ENCODE data around the gene PRDM11. TPM values are rescaled to one million over a fixed set of nuclear protein-coding genes. Genes with fewer than 3 reads are reported as not detected.

The PRDM11 gene
- total RNA-seq: 22.0 and 23.6 TPM in 2 replicates

GRCh38 chr11:45146072-45147016 is at the start of gene PRDM11:
Gene PRDM11 (plus strand): TSS chr11:45146639. CDS start chr11:45181767, 35,128 bp downstream.
- intact Hi-C loops (cut with micrococcal nuclease): loop anchor here (1.0 to 10.0 kb wide), 8 partner anchors 34 to 658 kb away; partner anchors contain the start of genes SLC35C1 and TSPAN18
- no peak for TF ChIP-seq CTCF (IDR thresholded peaks at IDR 0.05)
- Mint-ChIP-seq H3K27ac (peak within 1 kb of the TSS; percentile 87), H3K36me3 (ENCODE audit: low read depth) (no peaks in the 10 kb centered on the region), H3K4me3 (peak within 1 kb of the TSS; percentile 89), H3K9me3 (no peaks in the 10 kb centered on the region), H3K27me3 (peaks cover 9% of the 10 kb centered on the region), H3K4me1 (peaks cover 33% of the 10 kb centered on the region)
- POLR2A ChIA-PET: interaction anchor here (0.6 to 0.9 kb wide), 2 partner anchors 117 to 1081 kb away, joined by 4 read pairs; no protein-coding TSS in a partner anchor
- CTCF ChIA-PET: no interaction called here
- no peak for DNase-seq
- peak; percentile 30 for ATAC-seq (ENCODE audit: low read depth)

GRCh38 chr11:45097721-45098493 is 48.5 kb upstream of the PRDM11 start:
- Mint-ChIP-seq H3K9me3 (no peaks in the 10 kb centered on the region), H3K4me1 (peaks cover 25% of the 10 kb centered on the region), H3K27me3 (peaks cover 19% of the 10 kb centered on the region), H3K4me3 (no peak overlapping the region), H3K27ac (no peak overlapping the region), H3K36me3 (ENCODE audit: low read depth) (no peaks in the 10 kb centered on the region)
- DNase-seq (no peak), ATAC-seq (ENCODE audit: low read depth) (no peak)
- POLR2A ChIA-PET: interaction anchor here (1.0 kb wide), 1 partner anchor 148 kb away, joined by 3 read pairs; no protein-coding TSS in a partner anchor
- no peak for TF ChIP-seq CTCF (IDR thresholded peaks at IDR 0.05)
- intact Hi-C loops (cut with micrococcal nuclease): no loop called here
- CTCF ChIA-PET: interaction anchor here (16.1 kb wide), 1 partner anchor 161 kb away, joined by 1010 read pairs; no protein-coding TSS in a partner anchor

- peaks cover 19% of the 10 kb centered on the region for H3K27me3 Mint-ChIP-seq
- intact Hi-C loops (cut with micrococcal nuclease): no loop called here
Measured at GRCh38 chr11:45098929-45099328, 47.5 kb upstream of the PRDM11 start.

GRCh38 chr11:45100339-45100738 is 46.1 kb upstream of the PRDM11 start:
- Mint-ChIP-seq H3K27ac (no peak overlapping the region), H3K36me3 (ENCODE audit: low read depth) (no peaks in the 10 kb centered on the region), H3K9me3 (no peaks in the 10 kb centered on the region), H3K4me3 (no peak overlapping the region), H3K4me1 (peaks cover 17% of the 10 kb centered on the region), H3K27me3 (peaks cover 19% of the 10 kb centered on the region)
- intact Hi-C loops (cut with micrococcal nuclease): loop anchor here (5.0 to 10.0 kb wide), 3 partner anchors 478 to 1006 kb away; partner anchors contain the start of gene EXT2
- ATAC-seq (ENCODE audit: low read depth): no peak
- no peak for DNase-seq
- TF ChIP-seq CTCF (IDR thresholded peaks at IDR 0.05): no peak
- ChIA-PET POLR2A (interaction anchor here (0.7 to 1.0 kb wide), 3 partner anchors 68 to 164 kb away, joined by 3 to 4 read pairs (median 3); no protein-coding TSS in a partner anchor), CTCF (interaction anchor here (0.9 to 16.1 kb wide), 2 partner anchors 27 to 163 kb away, joined by 3 to 1010 read pairs; no protein-coding TSS in a partner anchor)

More at GRCh38 chr11:45098929-45099328, 47.5 kb upstream of the PRDM11 start:
- no peak for ATAC-seq (ENCODE audit: low read depth)
- DNase-seq: no peak
- H3K36me3 Mint-ChIP-seq (ENCODE audit: low read depth): no peaks in the 10 kb centered on the region
- H3K4me3 Mint-ChIP-seq: no peak overlapping the region
- POLR2A ChIA-PET: interaction anchor here (1.0 kb wide), 1 partner anchor 149 kb away, joined by 3 read pairs; no protein-coding TSS in a partner anchor
- CTCF ChIA-PET: interaction anchor here (16.1 kb wide), 1 partner anchor 162 kb away, joined by 1010 read pairs; no protein-coding TSS in a partner anchor
- H3K27ac Mint-ChIP-seq: no peak overlapping the region
- peaks cover 19% of the 10 kb centered on the region for H3K4me1 Mint-ChIP-seq
- no peaks in the 10 kb centered on the region for H3K9me3 Mint-ChIP-seq
- no peak for TF ChIP-seq CTCF (IDR thresholded peaks at IDR 0.05)

All from activated B cell treated with CpG ODN at 0.5 μM for 24 hours (primary cell).